OCI-LY7 (cell line): Measurements from ENCODE around the gene OTOF.

ENCODE experiments used
- EZH2phosphoT487 ChIP-seq: fragments of 200-600 bp; sonication (generic); IDR thresholded peaks from 2 replicates; pipeline ENCODE4 v1.6.1; 2018; ENCODE audit warnings: low read depth, borderline replicate concordance, mild to moderate bottlenecking, mixed run types, antibody characterized with exemption, low read length, moderate library complexity, mixed read lengths
- TF ChIP-seq, protein P1 (sequence below): fragments of 200-600 bp; sonication (generic); conservative IDR thresholded peaks from 2 replicates; pipeline ENCODE4 v1.5.1; 2014; ENCODE audit warnings: mild to moderate bottlenecking, antibody characterized with exemption, low read length, moderate library complexity, mixed read lengths

DNA sequence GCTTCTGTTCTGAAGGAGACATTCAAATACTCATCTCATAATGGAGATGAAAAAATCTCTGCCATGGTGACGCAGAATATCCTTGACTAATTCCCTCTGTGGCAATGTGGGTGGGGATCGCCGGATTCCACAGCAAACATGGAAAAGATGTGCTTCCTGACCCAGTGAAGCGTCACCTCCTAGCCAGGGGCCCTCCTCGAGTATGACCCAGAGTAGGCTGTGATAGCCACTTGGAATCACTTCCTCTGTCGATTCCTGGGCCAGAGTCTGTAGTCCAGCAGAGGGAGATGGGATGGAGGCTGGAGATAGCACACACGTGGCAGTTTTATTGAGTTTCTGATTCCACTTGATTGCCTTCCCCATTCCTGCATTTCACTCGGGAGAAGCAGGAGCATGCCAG, 39.4 kb downstream of the OTOF start:
- TF ChIP-seq, protein P1, sequence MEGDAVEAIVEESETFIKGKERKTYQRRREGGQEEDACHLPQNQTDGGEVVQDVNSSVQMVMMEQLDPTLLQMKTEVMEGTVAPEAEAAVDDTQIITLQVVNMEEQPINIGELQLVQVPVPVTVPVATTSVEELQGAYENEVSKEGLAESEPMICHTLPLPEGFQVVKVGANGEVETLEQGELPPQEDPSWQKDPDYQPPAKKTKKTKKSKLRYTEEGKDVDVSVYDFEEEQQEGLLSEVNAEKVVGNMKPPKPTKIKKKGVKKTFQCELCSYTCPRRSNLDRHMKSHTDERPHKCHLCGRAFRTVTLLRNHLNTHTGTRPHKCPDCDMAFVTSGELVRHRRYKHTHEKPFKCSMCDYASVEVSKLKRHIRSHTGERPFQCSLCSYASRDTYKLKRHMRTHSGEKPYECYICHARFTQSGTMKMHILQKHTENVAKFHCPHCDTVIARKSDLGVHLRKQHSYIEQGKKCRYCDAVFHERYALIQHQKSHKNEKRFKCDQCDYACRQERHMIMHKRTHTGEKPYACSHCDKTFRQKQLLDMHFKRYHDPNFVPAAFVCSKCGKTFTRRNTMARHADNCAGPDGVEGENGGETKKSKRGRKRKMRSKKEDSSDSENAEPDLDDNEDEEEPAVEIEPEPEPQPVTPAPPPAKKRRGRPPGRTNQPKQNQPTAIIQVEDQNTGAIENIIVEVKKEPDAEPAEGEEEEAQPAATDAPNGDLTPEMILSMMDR = no peak
- TF ChIP-seq EZH2phosphoT487 = no peak
